ENCODE data around the gene SRD5A3.

DNA sequence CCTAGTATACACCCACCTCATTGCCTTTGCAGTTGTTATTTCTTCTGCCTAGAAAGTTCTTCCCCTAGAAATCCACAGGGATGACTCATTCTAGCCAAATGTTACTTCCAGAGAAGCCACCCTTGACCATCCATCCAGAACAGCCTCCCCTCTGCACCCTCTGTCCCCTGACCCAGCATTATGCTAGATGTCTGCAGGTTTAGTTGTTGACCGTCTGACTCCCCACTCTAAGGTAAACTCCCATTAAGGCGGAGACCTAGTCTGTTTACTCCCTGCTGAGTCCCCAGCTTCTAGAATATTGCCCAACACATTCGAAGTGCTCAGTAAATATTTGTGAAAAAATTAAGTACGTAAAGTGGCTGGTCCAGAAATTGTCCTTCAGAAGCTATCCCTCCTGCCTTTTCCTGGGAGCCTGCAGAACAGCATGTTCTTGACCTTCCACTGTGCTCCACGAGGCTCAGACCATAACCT, 11.0 kb downstream of the SRD5A3 start:
- TF ChIP-seq, protein P1, sequence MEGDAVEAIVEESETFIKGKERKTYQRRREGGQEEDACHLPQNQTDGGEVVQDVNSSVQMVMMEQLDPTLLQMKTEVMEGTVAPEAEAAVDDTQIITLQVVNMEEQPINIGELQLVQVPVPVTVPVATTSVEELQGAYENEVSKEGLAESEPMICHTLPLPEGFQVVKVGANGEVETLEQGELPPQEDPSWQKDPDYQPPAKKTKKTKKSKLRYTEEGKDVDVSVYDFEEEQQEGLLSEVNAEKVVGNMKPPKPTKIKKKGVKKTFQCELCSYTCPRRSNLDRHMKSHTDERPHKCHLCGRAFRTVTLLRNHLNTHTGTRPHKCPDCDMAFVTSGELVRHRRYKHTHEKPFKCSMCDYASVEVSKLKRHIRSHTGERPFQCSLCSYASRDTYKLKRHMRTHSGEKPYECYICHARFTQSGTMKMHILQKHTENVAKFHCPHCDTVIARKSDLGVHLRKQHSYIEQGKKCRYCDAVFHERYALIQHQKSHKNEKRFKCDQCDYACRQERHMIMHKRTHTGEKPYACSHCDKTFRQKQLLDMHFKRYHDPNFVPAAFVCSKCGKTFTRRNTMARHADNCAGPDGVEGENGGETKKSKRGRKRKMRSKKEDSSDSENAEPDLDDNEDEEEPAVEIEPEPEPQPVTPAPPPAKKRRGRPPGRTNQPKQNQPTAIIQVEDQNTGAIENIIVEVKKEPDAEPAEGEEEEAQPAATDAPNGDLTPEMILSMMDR (conservative IDR thresholded peaks at IDR 0.05), result no peak
- no peak for TF ChIP-seq ZFX (IDR thresholded peaks at IDR 0.05)

Data from C4-2B (cell line).